Motor neuron (in vitro differentiated cells): Measurements from ENCODE around the gene NEDD1. TPM values are rescaled to one million over a fixed set of nuclear protein-coding genes. Genes with fewer than 3 reads are reported as not detected.
A peak's percentile ranks its signal among the peaks of the same experiment; 100 is the strongest.

ENCODE experiments used
- ATAC-seq, 8 experiments: fragments of 200-7000 bp; cut with Tn5 transposase; replicated peaks in 6 of 8; 2 replicates each; pipeline ENCODE4 v1.8.0; 2021; ENCODE audit warnings: mild to moderate bottlenecking in 8 of 8, moderate library complexity in 8 of 8
- H3K27ac ChIP-seq, 2 donors: fragments of 250-450 bp; sonication (Bioruptor Pico); 2 replicates each; pipeline ENCODE4 v1.9.0; 2021; ENCODE audit warnings: antibody characterized with exemption in 2 of 2, mild to moderate bottlenecking in 2 of 2, moderate library complexity in 1 of 2
- H3K4me1 ChIP-seq, 2 donors: fragments of 250-450 bp; sonication (Bioruptor Pico); replicated peaks in 1 of 2; 2 replicates each; pipeline ENCODE4 v1.6.1; 2021; ENCODE audit warnings: antibody characterized with exemption in 2 of 2, mild to moderate bottlenecking in 2 of 2, moderate library complexity in 1 of 2
- H3K4me3 ChIP-seq, 5 donors: fragments of 250-450 bp; sonication (Bioruptor Pico); 2 replicates each; pipeline ENCODE4 v1.9.0; 2021; ENCODE audit warnings: antibody characterized with exemption in 5 of 5, mild to moderate bottlenecking in 5 of 5, moderate library complexity in 4 of 5
- WGBS, 10 experiments: fragments of 450-650 bp; shearing (Covaris generic); methylation state at CpG; one replicate each; pipeline ENCODE4 v1.0.0; 2022; 5-methylcytosine and 5-hydroxymethylcytosine counted together
- in situ Hi-C, 9 experiments: fragments of 400-800 bp; cut with MboI; loops; one replicate each; pipeline ENCODE4 v1.15.0; 2021; ENCODE audit warnings: low sequenced_read_pairs in 9 of 9, low pct_unique_long_range_greater_than_20kb in 2 of 9; ENCODE audit not compliant: unreplicated experiment in 9 of 9
- total RNA-seq, 8 experiments: library from RNA; unstranded; fragments of 300-600 nt; gene quantifications; 2 replicates each; pipeline versions ENCODE4 v1.2.3 to v1.2.4, GENCODE V29; 2022

Gene NEDD1
- total RNA-seq, 8 experiments from 2014 or later: 8.2 to 29.4 (median 12.8) TPM

DNA sequence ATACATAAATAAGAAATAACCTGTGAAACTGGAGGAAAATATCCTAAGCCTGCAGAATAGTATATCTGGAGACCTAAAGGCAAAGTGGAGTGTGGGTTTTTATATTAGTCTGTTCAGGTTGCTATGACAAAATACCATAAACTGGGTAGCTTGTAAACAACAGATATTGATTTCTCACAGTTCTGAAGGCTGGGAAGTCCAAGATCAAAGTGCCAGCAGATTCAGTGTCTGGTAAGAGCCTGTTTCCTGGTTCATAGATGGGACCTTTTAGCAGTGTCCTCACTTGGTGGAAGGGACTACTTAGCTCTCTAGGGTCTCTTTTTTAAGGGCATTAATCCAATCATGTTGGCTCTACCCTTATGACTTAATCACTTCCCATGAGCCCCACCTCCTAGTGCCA is 25.4 kb upstream of the NEDD1 start:
- ATAC-seq: no peak
- in situ Hi-C loops: no loop called here

DNA sequence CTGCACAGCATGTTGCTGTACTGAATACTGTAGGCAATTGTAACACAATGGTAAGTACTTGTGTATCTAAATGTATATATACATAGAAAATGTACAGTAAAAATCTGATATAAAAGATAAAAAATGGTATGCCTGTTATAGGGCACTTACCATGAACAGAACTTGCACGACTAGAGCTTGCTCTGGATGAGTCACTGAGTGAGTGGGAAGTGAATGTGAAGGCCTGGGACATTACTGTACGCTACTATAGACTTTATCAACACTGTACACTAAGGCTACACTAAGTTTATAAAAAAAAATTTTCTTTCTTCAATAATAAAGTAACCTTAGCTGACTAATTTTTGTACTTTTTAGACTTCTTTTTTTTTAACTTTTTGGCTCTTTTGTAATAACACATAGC is 24.2 kb upstream of the NEDD1 start:
- H3K27ac ChIP-seq: no peak overlapping the region

More for the DNA sequence above, 25.4 kb upstream of the NEDD1 start:
- Histone ChIP-seq H3K27ac (no peak overlapping the region), H3K4me3 (no peak overlapping the region), H3K4me1 (no peaks in the 10 kb centered on the region)

DNA sequence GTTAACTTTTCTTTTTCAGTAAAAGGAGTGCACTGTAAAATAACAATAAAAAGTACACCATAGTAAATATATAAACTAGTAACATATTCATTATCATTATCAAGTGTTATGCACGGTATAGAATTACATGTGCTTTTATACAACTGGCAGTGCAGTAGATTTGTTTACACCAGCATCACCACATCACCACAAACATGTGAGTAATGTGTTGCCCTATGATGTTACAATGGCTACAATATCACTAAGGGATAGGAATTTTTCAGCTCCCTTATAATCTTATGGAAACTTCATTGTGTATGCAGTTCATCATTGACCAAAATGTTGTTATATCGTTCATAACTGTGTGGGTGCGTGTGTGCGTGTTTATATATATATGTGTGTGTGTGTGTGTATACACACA is 23.5 kb upstream of the NEDD1 start:
- in situ Hi-C loops: no loop called here
- Histone ChIP-seq H3K27ac (no peak overlapping the region), H3K4me3 (no peak overlapping the region), H3K4me1 (no peaks in the 10 kb centered on the region)
- no peak for ATAC-seq
- WGBS, 10 experiments: 60 to 92% (median 80%) methylated on average over 1 to 2 of the region's 4 CpGs; no CpG with 5 or more reads in 4 of the 10 experiments

More for the DNA sequence above, 24.2 kb upstream of the NEDD1 start:
- in situ Hi-C loops: no loop called here
- Histone ChIP-seq H3K4me3 (no peak overlapping the region), H3K4me1 (no peaks in the 10 kb centered on the region)
- 16 to 100% (median 71%) methylated on average over 1 to 2 of the region's 2 CpGs; no CpG with 5 or more reads in 1 of the 10 experiments for WGBS, 10 experiments
- no peak for ATAC-seq

- in situ Hi-C loops: no loop called here
- H3K4me1 ChIP-seq: no peaks in the 10 kb centered on the region
- no peak overlapping the region for H3K4me3 ChIP-seq
- no peak overlapping the region for H3K27ac ChIP-seq
- ATAC-seq: peak in 4 of 8 experiments; percentile 18 to 97 (median 46)
- 60 to 100% (median 82%) methylated on average over 1 to 4 of the region's 4 CpGs; no CpG with 5 or more reads in 2 of the 10 experiments for WGBS, 10 experiments
Measured at GRCh38 chr12:96886998-96887677, 19.9 kb upstream of the NEDD1 start.

- 11 to 80% (median 52%) methylated on average over 1 to 5 of the region's 5 CpGs for WGBS, 10 experiments
- peak in 3 of 8 experiments; percentile 25 to 70 (median 69) for ATAC-seq
Measured at GRCh38 chr12:96889273-96889933, 17.7 kb upstream of the NEDD1 start.

GRCh38 chr12:96890331-96890730 is 16.7 kb upstream of the NEDD1 start:
- ATAC-seq: no peak
- in situ Hi-C loops: no loop called here
- H3K4me1 ChIP-seq: no peaks in the 10 kb centered on the region
- no peak overlapping the region for H3K27ac ChIP-seq
- WGBS, 10 experiments: 65 to 100% (median 95%) methylated on average over 1 to 2 of the region's 2 CpGs
- no peak overlapping the region for H3K4me3 ChIP-seq

More at GRCh38 chr12:96889273-96889933, 17.7 kb upstream of the NEDD1 start:
- H3K27ac ChIP-seq: no peak overlapping the region
- H3K4me1 ChIP-seq: no peaks in the 10 kb centered on the region
- in situ Hi-C loops: no loop called here
- no peak overlapping the region for H3K4me3 ChIP-seq

GRCh38 chr12:96892104-96892503 is 15.0 kb upstream of the NEDD1 start:
- Histone ChIP-seq H3K27ac (no peak overlapping the region), H3K4me1 (peaks cover 0 to under 1% of the 10 kb centered on the region in 2 donors), H3K4me3 (no peak overlapping the region)
- WGBS, 10 experiments: 0 to 100% (median 75%) methylated on average over 1 to 3 of the region's 3 CpGs; no CpG with 5 or more reads in 4 of the 10 experiments
- in situ Hi-C loops: no loop called here
- no peak for ATAC-seq

GRCh38 chr12:96897421-96897820 is 9.6 kb upstream of the NEDD1 start:
- ATAC-seq: peak in 2 of 8 experiments; percentile 22 to 33
- peaks cover 0 to 4% of the 10 kb centered on the region in 2 donors for H3K4me1 ChIP-seq
- no peak overlapping the region for H3K4me3 ChIP-seq
- in situ Hi-C loops: no loop called here
- whole genome bisulfite sequencing, 10 experiments: 29 to 83% (median 41%) methylated on average over 1 to 3 of the region's 3 CpGs; no CpG with 5 or more reads in 2 of the 10 experiments
- no peak overlapping the region for H3K27ac ChIP-seq

- H3K4me3 ChIP-seq: no peak overlapping the region
- H3K4me1 ChIP-seq: peaks cover 0 to 4% of the 10 kb centered on the region in 2 donors
- H3K27ac ChIP-seq: no peak overlapping the region
- ATAC-seq: no peak
- in situ Hi-C loops: no loop called here
Measured at GRCh38 chr12:96901175-96901574, 5.9 kb upstream of the NEDD1 start.

DNA sequence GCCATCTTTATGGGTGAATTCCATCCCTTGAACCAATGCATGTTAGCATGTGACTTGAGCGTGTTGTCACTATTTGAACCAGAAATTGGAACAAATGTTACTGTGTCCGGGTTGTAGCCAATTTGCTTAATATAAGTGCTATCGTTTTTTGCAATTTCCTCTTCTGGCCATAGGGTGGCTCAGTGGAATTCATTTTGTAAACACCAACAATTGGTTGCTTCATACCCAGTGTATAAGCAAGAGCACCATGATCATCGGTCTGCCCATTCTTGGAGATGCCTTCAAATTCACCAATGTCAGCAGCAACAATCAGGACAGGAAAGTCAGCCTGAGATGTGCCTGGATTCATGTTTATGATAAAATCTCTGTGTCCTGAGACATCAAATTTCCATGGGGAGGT is 5.0 kb upstream of the NEDD1 start:
- Histone ChIP-seq H3K4me3 (no peak overlapping the region), H3K27ac (no peak overlapping the region), H3K4me1 (peaks cover 3 to 4% of the 10 kb centered on the region in 2 donors)
- ATAC-seq: no peak
- WGBS, 10 experiments: 50 to 100% (median 88%) methylated on average over 1 to 4 of the region's 4 CpGs; no CpG with 5 or more reads in 1 of the 10 experiments
- in situ Hi-C loops: no loop called here

GRCh38 chr12:96906498-96906848 is 584 bp upstream of the NEDD1 start:
- Histone ChIP-seq H3K4me3 (peak overlapping the region; percentile 52 to 98 (median 77)), H3K4me1 (peaks cover 5 to 8% of the 10 kb centered on the region in 2 donors), H3K27ac (peak overlapping the region in 1 of 2 donors; percentile 54)
- no peak for ATAC-seq
- 30 to 93% (median 80%) methylated on average over 1 to 9 of the region's 9 CpGs; no CpG with 5 or more reads in 2 of the 10 experiments for WGBS, 10 experiments
- in situ Hi-C loops: no loop called here

GRCh38 chr12:96907671-96908422 is 790 bp downstream of the NEDD1 start:
- peak; percentile 24 to 43 (median 34) for ATAC-seq
- WGBS, 10 experiments: 0 to 21% (median 8%) methylated on average over 2 to 17 of the region's 23 CpGs; no CpG with 5 or more reads in 1 of the 10 experiments
- in situ Hi-C loops: no loop called here
- Histone ChIP-seq H3K27ac (peak overlapping the region in 1 of 2 donors; percentile 15), H3K4me1 (peaks cover 5 to 14% of the 10 kb centered on the region in 2 donors), H3K4me3 (peak overlapping the region; percentile 52 to 98 (median 77))

- Histone ChIP-seq H3K4me3 (peak overlapping the region in 3 of 5 donors; percentile 52 to 95 (median 77)), H3K27ac (no peak overlapping the region), H3K4me1 (peaks cover 5 to 14% of the 10 kb centered on the region in 2 donors)
- in situ Hi-C loops: no loop called here
- 33 to 100% (median 79%) methylated on average over 1 to 3 of the region's 3 CpGs; no CpG with 5 or more reads in 1 of the 10 experiments for WGBS, 10 experiments
- no peak for ATAC-seq
Measured at GRCh38 chr12:96908423-96908675, 1.3 kb downstream of the NEDD1 start.
